ENCODE data around the gene PRDM15. TPM values are rescaled to one million over a fixed set of nuclear protein-coding genes. Genes with fewer than 3 reads are reported as not detected.

Gene PRDM15
- total RNA-seq, 6 donors from 2014 or later: 5.3 to 31.4 (median 7.4) TPM

- peak overlapping the region; percentile 66 to 80 (median 76) for H3K27ac ChIP-seq
- H3K4me1 ChIP-seq: peaks cover 20 to 60% (median 34%) of the 10 kb centered on the region in 4 donors
- no peaks in the 10 kb centered on the region for H3K9me3 ChIP-seq
- peak overlapping the region in 3 of 4 donors; percentile 11 to 36 (median 13) for H3K4me3 ChIP-seq
- DNase-seq (peak; percentile 65 to 79), ATAC-seq (ENCODE audit: low FRiP score in 2 of 2) (peak; percentile 77 to 92)
- WGBS, 2 donors: 1 to 7% methylated on average over 21 to 22 of the region's 22 CpGs
- no peaks in the 10 kb centered on the region for H3K36me3 ChIP-seq
- peaks cover 0 to 12% (median 3%) of the 10 kb centered on the region in 4 donors for H3K27me3 ChIP-seq
- TF ChIP-seq EP300 (IDR thresholded peaks at IDR 0.05) (peak in 1 of 4 donors; percentile 19), POLR2A (IDR thresholded peaks at IDR 0.05) (peak in 2 of 4 donors; percentile 15 to 33), CTCF (IDR thresholded peaks at IDR 0.05) (no peak), POLR2AphosphoS5 (IDR thresholded peaks at IDR 0.05) (no peak)
Measured at GRCh38 chr21:41761211-41761933, 117.8 kb downstream of the PRDM15 start.

DNA sequence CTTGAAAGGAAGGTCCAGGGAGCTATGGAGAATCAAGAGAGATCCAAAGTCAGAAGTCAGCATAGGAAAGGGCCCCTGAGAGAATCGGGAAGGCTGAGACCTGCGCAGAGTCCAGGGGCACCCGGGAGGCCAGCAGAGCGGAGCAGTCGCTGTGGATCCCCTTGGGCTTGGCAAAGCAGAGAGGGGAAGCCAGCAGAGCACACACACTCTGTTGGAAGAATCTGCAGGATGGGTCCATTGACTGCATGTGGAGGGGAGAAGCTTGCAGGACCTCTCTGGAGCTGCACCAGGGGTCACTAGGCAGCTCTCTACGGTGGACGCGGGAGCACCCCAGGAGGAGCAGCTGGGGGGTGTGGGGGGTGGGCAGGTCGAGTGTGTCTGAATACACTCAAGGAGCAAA, 118.7 kb downstream of the PRDM15 start:
- Histone ChIP-seq H3K27ac (peak overlapping the region in 3 of 4 donors; percentile 66 to 80 (median 73)), H3K27me3 (peaks cover 0 to 6% (median 0%) of the 10 kb centered on the region in 4 donors), H3K4me3 (no peak overlapping the region), H3K9me3 (no peaks in the 10 kb centered on the region), H3K36me3 (peaks cover 0 to 4% (median 2%) of the 10 kb centered on the region in 4 donors), H3K4me1 (peaks cover 20 to 51% (median 31%) of the 10 kb centered on the region in 4 donors)
- no peak for TF ChIP-seq EP300 (IDR thresholded peaks at IDR 0.05)
- 78 to 82% methylated on average over 5 to 9 of the region's 9 CpGs for whole genome bisulfite sequencing, 2 donors
- DNase-seq (peak in 1 of 2 donors; percentile 52), ATAC-seq (ENCODE audit: low FRiP score in 2 of 2) (no peak)

- Histone ChIP-seq H3K9me3 (no peaks in the 10 kb centered on the region), H3K36me3 (peaks cover 0 to 7% (median 2%) of the 10 kb centered on the region in 4 donors), H3K4me3 (no peak overlapping the region), H3K27me3 (peaks cover 0 to 6% (median 0%) of the 10 kb centered on the region in 4 donors), H3K27ac (no peak overlapping the region), H3K4me1 (peaks cover 20 to 47% (median 29%) of the 10 kb centered on the region in 4 donors)
- DNase-seq: no peak
- 79 to 83% methylated on average over 5 of the region's 5 CpGs for WGBS, 2 donors
- no peak for TF ChIP-seq POLR2AphosphoS5 (IDR thresholded peaks at IDR 0.05)
- no peak for TF ChIP-seq EP300 (IDR thresholded peaks at IDR 0.05)
- no peak for TF ChIP-seq CTCF (IDR thresholded peaks at IDR 0.05)
- no peak for TF ChIP-seq POLR2A (IDR thresholded peaks at IDR 0.05)
- no peak for ATAC-seq (ENCODE audit: low FRiP score in 2 of 2)
Measured at GRCh38 chr21:41759926-41760325, 119.2 kb downstream of the PRDM15 start.

DNA sequence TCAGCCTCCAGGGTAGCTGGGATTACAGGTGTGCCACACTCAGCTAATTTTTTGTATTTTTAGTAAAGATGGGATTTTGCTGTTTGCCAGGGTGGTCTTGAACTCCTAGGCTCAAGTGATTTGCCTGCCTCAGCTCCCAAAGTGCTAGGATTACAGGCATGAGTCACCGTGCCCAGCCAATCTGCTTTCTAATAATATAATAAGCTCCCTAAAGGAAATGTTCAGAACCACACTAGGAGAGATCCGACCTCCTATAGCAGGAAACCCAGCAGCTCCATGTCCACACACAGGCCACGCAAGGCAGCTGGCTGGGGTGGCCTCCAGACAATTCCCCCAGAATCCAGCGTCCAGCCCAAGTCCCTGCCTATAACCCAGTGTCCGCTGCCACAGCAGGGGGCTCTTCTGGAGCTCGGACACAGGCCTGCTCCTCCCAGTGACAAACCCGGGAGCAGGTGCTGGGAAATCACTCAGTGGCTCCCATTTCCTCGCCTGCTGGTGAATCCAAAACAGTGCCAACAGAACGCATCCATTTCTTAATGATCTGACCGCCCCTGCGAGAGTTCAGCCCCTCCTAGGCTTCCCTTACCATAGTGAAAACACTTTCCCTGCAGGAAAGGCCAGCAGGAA, 119.8 kb downstream of the PRDM15 start:
- TF ChIP-seq CTCF (IDR thresholded peaks at IDR 0.05) (no peak), EP300 (IDR thresholded peaks at IDR 0.05) (no peak), POLR2AphosphoS5 (IDR thresholded peaks at IDR 0.05) (no peak)
- ATAC-seq (ENCODE audit: low FRiP score in 2 of 2): no peak

GRCh38 chr21:41758550-41758949, 120.6 kb downstream of the PRDM15 start:
- H3K27me3 ChIP-seq: peaks cover 0 to 6% (median 0%) of the 10 kb centered on the region in 4 donors
- TF ChIP-seq EP300 (IDR thresholded peaks at IDR 0.05): no peak
- no peak for TF ChIP-seq CTCF (IDR thresholded peaks at IDR 0.05)
- TF ChIP-seq POLR2A (IDR thresholded peaks at IDR 0.05): no peak
- TF ChIP-seq POLR2AphosphoS5 (IDR thresholded peaks at IDR 0.05): no peak
- H3K27ac ChIP-seq: no peak overlapping the region
- H3K4me1 ChIP-seq: peaks cover 20 to 34% (median 23%) of the 10 kb centered on the region in 4 donors
- no peak overlapping the region for H3K4me3 ChIP-seq
- H3K36me3 ChIP-seq: peaks cover 0 to 7% (median 2%) of the 10 kb centered on the region in 4 donors
- no peak for ATAC-seq (ENCODE audit: low FRiP score in 2 of 2)
- 43 to 75% methylated on average over 3 to 5 of the region's 5 CpGs for WGBS, 2 donors
- no peaks in the 10 kb centered on the region for H3K9me3 ChIP-seq
- no peak for DNase-seq

More for the DNA sequence above, 119.8 kb downstream of the PRDM15 start:
- no peak overlapping the region for H3K27ac ChIP-seq
- WGBS, 2 donors: 73 to 82% methylated on average over 8 to 11 of the region's 11 CpGs
- H3K9me3 ChIP-seq: no peaks in the 10 kb centered on the region
- H3K27me3 ChIP-seq: peaks cover 0 to 6% (median 0%) of the 10 kb centered on the region in 4 donors
- peaks cover 20 to 42% (median 27%) of the 10 kb centered on the region in 4 donors for H3K4me1 ChIP-seq
- no peak overlapping the region for H3K4me3 ChIP-seq
- DNase-seq: peak in 1 of 2 donors; percentile 25
- H3K36me3 ChIP-seq: peaks cover 0 to 7% (median 2%) of the 10 kb centered on the region in 4 donors
